HG02623 (cell line): ENCODE data around the gene DPAGT1.

Experiments
- ATAC-seq: cut with Tn5 transposase; IDR thresholded peaks from one replicate; pipeline ENCODE4 v1.9.1; 2021; ENCODE audit warnings: moderate library complexity; ENCODE audit not compliant: unreplicated experiment

DPAGT1 gene

DNA sequence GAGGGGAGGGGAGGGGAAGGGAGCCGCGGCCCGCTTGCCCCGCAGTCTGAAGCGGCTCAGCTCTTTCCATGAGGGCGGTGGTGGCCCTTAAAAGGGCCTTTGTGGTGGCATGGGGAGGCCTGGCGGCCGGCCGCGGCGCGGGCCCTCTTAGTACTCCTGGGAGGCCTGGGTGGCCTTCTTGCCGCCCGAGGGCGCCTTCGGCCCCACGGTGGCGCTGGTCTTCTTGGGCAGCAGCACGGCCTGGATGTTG, 6.9 kb downstream of the DPAGT1 start:
- ATAC-seq = peak; percentile 36

DNA sequence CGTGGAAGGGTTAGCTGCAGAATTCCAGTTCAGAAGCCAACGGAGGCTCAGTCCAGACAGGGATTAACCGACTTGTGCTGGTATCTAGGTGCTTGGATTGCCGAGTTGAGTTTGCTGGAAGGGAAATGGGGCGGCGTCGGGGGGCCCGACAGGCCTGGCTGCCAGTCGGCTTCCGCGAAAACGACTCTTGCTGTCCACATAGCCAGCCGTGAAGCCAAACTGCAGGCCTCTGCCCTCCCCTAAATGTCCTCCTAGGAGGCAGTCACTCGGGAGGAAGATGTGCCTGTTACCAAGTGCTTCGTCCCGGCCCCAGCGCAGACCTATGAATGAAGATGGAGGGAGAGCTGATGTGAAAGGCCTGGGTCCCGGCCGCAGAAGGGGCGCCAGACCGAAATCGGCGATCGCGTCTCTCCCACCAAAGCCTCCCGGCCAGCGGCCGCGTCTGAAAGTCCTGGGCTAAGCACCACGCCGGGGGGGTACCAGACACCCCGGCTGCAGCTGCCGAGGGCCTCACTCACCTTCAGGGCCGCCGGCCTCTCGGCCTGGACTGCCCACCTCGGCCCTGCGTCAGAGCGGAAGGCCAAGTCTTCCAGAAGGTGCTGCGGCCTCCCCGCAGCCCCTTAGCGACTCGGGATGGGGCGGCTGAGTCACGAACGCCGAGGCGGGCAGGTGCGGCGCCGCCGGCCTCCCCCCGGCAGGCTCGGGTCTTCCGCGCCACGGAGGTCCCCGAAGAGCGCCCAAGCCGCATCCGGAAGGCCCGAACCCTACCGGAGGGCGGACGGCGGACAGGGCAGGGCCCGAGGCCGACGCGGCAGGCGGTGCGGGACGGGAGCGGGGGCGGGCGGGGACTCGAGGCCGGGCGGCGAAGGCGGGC, 7.5 kb downstream of the DPAGT1 start:
- peak; percentile 1 for ATAC-seq

DNA sequence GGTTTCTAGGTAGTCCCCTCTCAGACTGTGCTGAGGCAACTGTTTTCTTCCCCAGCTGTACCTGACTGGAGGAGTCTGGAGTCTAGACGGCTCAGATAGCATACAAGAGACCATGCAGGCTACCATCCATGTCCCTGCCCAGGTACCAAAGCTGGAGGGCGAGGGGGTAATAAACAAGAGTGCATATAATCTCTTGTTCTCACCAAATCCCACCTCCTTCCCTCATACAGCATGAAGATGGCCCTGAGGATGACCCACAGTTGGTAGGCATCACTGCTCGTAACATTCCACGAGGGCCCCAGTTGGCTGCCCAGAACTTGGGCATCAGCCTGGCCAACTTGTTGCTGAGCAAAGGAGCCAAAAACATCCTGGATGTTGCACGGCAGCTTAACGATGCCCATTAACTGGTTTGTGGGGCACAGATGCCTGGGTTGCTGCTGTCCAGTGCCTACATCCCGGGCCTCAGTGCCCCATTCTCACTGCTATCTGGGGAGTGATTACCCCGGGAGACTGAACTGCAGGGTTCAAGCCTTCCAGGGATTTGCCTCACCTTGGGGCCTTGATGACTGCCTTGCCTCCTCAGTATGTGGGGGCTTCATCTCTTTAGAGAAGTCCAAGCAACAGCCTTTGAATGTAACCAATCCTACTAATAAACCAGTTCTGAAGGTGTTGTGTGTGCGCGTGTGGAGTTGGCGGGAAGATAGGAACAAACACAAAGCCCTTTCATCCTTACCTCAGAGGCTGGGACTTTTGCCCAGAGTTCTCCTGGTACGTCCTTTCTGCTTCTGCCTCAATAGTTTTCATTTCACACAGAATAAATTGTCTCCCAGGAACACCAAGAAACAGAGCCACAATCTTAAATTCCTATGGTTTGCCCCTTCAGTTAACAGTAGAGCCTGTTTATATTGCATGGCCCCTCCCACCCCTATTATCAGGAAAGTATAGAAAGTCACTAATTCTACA, 8.5 kb downstream of the DPAGT1 start:
- ATAC-seq = no peak

DNA sequence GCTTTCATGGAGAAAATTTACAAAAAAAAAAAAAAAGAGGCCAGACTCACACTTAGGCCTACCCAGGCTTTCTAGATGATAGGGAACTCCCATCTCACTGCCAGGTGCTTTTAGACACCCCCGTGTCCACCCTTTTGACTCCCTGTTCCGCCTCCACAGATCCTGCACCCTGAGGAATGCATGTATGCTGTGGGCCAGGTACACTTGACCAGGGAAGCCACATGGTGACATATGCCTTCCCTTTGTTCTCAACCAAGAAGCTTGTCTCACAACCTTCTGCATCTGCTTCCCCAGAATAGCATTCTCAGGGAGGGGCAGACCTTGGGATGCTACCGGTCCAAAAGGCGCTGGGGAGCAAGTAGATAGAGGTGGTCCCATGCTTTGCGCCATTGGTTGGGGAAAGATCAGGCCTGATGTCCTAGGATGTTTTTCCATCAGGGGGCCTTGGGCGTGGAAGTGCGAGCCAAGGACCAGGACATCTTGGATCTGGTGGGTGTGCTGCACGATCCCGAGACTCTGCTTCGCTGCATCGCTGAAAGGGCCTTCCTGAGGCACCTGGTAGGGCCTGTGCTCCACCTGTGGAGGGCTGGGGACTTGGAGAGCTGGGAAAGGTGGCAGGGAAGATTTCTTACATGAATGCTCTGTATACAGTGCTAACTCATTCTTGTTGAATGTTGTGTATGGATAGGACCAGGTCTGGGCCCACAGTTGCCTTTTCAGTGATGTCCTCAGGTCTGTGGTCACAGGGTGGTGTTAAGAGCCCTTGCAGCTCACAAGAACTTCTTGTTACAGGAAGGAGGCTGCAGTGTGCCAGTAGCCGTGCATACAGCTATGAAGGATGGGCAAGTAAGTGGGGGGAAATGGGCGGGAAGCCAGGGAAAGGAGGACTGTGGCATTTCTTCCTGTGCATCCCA, 9.4 kb downstream of the DPAGT1 start:
- no peak for ATAC-seq

DNA sequence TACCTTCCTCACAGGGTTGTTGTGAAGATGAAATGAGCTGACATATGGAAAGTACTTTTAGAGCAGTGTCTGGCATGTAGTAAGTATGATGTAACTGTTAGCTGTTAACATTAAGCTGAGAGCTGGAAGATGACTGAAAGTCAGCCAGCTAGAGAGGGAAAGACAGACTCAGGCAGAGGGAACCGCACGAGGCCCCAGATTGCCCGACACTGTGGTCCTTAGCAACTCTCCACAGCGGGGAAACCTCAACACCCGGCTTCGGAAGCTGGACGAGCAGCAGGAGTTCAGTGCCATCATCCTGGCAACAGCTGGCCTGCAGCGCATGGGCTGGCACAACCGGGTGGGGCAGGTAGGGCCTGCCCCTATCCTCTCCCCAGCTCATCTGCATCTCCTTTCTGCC, 10.5 kb downstream of the DPAGT1 start:
- ATAC-seq = no peak

GRCh38 chr11:119089319-119089718, 12.3 kb downstream of the DPAGT1 start:
- no peak for ATAC-seq

- no peak for ATAC-seq
These were observed 13.2 kb downstream of the DPAGT1 start for GRCh38 chr11:119088406-119088805.

- ATAC-seq = no peak
These were observed 13.9 kb downstream of the DPAGT1 start for GRCh38 chr11:119087747-119088241.

- no peak for ATAC-seq
These were observed 14.5 kb downstream of the DPAGT1 start for GRCh38 chr11:119087123-119087522.

DNA sequence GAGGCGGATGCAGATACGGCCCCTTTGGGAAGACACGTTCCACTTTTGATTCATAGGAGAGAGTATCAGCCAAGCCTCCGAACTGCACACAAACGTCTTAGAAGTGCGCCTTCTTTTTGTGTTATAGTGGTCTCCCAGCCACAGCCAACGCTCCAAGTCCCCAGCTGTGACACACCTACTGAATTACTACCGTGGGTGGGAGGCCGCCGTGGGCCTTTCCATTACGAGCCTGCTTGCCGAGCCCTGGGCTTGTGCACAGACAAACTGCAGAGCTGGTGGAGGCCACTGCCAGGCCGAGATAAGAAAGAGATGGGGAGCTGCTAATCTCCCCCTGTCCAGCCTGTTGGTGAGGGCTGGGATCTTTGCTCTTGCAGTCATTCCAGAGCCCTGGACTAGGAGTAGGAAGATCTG, 16.2 kb downstream of the DPAGT1 start:
- ATAC-seq = peak; percentile 14

- peak; percentile 89 for ATAC-seq
These were observed 16.8 kb downstream of the DPAGT1 start, which contains the start of gene HMBS for GRCh38 chr11:119084663-119085436. Gene HMBS, plus strand, starts transcription at chr11:119084881. Its CDS starts 153 bp downstream, at chr11:119085034.

DNA sequence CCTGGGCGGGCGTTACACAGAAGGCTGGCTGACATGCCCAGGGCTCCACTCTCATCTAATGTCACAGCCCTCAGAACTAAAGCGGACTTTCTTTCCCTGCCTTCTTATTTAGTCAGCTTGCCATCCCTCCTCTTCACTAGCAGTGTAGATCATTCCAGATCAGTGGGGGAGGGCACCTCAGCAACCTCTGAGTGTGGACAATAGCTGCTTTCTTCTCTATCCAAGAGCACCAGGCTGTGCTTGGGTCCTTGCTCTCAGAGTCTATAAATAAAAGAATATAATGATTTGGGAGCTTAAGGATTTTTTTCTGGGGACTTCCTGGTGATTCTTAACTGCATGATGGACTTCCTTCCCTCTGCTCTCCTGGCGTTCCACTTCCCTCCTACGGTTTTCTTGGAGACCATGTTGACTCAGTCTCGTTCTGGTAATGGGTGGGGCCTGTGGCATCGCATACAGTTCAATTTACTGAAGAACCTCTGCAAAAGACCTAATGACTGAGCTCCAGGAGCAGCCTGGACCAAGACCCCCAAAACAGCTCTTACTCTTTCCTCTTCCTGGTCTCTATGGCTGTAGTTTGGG, 19.9 kb downstream of the DPAGT1 start:
- ATAC-seq = no peak

GRCh38 chr11:119078675-119079420, 22.8 kb downstream of the DPAGT1 start:
- ATAC-seq = no peak

DNA sequence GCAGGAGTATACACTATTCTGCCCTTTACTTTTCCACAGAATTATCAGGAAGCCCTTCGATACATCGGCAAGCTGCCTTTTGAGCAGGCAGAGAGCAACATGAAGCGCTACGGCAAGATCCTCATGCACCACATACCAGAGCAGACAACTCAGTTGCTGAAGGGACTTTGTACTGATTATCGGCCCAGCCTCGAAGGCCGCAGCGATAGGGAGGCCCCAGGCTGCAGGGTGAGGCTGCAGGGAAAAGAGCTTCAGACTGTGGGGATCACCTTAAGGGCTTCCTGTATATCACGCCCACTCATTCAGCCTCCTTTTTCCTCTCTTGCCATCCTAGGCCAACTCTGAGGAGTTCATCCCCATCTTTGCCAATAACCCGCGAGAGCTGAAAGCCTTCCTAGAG, 23.8 kb downstream of the DPAGT1 start:
- no peak for ATAC-seq

- ATAC-seq = peak; percentile 95
These were observed 34.1 kb downstream of the DPAGT1 start, which contains the start of gene VPS11 for GRCh38 chr11:119067371-119068222. Gene VPS11, plus strand, starts transcription at chr11:119067818. Its CDS starts 6 bp downstream, at chr11:119067824.

- ATAC-seq = no peak
These were observed 36.3 kb downstream of the DPAGT1 start for GRCh38 chr11:119065369-119065768.

DNA sequence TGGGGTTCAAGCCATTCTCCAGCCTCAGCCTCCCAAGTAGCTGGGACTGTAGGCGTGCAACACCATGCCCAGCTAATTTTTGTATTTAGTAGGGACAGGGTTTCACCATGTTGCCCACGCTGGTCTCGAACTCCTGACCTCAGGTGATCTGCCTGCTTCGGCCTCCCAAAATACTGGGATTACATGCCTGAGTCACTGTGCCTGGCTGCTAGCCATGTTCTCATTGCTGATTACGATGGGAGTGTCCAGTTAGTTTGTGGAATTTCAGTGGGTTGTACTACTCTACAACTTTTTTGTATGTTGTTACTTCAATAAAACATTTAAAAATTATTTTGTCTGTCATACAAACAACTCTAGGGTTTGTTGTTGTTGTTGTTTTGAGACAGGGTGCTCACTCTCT, 38.9 kb downstream of the DPAGT1 start:
- no peak for ATAC-seq

DNA sequence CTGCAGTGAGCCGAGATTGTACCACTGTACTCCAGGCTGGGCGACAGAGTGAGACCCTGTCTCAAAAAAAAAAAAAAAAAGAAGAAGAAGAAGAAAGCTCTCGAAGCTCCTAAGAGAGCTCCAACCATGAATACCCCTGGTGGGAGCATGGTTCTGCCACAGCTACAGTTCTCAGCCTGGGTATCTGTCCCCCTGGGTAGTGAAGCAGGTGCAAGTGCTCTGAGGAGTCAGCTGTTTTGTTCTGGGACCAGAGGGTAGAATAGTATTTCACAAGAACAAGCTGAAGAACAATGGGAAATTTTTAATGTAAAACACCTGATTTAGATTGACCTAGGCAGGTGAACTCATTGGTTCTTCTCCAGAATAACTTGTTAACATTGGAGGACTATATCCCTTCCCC, 40.4 kb downstream of the DPAGT1 start:
- ATAC-seq = no peak
